ENCODE measurements around the gene NR6A1.

Gene NR6A1

DNA sequence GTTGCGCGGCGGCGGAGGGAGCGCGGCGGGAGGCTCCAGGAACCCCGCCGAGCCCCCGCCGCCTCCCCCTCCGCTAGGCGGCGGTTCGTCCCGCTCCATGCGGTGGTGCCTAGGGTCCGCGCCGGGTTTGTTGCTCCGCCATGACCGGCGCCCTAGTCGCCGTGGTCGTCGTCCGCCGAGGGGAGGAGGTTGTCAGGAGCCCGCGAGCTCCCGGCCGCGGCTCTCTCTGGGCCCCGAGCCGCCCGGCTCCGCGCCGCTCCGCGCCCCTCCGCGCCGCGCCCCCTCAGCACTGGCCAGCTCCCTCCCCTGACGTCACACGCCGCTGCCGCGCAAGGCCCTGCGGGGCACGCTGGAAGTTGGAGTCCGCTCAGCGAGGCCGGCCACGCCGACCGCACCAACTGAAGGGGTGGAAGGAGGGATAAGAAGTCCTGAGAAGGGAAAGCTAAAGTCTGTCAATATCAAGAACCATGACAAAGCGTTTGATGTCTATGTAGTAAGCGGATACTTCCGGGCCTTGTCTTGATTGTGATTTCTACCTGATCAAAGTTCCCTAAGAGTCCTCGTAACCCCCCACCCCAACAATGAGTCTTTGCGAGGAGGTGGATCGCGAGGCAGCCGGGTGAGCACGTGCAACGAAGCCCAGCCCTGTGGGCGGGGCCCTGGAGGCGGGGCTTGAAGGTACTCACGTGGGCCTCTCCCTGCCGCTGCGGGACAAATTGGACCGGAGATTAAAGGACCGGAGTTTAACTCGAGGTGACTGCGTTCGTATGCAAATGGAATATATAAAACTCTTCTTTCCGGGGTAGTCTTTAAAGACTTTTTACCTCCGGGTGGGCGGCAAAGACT lies at the start of gene NR6A1:
TSS of gene NR6A1 (minus strand) at position 291 of the 846 bp plus-strand sequence.
- peak; percentile 98 for DNase-seq

DNA sequence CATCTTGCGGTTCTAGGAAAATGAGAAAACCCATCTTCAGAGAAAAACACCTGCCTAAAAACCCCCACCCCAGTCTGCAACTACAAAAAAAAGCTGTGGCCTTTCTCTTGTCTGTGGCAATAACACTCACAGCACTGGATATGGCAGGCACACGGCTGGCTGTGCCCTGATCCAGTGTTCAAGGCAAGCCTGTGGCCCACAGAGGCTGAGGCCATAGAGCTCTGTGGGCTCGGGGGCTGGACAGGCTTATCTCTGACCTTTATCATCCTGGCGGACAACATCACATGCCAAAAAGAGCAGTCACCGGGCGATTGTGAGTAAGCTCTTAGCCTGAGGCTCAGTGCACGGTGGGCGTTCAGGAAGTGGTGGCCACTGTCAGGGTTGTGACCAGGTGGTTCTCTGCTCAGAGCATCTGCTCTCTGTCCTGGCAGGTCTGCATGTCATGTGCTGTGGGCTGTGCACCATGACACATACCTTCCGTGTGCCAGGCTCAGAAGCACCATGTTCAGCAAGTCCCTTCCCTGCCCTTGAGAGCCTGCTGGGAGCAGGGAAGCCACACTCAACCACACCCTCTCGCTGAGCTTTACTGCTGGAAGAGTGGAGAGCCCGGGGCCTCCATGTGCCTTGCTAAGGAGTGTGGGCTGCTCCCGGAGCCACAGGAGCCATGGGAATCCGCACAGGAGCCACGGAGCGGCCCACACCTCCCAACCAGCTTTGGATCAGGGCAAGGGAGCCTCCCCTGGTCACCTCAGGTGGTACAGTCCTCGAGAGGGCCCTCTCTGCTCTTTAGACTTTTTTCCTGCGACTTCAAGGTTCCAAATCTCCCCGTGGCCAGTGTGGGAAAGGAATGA lies 47.5 kb upstream of the NR6A1 start:
- no peak for DNase-seq

DNA sequence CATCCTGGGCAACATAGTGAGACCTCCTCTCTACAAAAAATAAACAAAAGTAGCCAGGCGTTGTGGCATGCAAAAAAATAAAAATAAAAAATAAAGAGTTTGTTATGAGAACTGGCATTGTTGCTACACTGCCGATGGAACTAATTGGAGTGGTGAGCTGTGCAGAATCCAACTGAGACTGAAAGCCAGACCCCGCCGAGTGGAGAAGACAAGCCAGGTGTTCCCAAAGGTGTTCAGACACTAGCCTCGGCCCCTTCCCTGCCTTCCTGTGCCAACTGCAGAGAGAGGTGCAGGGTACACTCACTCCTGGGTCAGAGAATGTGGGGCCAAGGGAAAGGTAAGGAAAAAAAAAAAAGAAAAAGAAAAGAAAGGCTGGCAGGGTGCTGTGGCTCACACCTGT lies 44.5 kb upstream of the NR6A1 start:
- DNase-seq = no peak

DNA sequence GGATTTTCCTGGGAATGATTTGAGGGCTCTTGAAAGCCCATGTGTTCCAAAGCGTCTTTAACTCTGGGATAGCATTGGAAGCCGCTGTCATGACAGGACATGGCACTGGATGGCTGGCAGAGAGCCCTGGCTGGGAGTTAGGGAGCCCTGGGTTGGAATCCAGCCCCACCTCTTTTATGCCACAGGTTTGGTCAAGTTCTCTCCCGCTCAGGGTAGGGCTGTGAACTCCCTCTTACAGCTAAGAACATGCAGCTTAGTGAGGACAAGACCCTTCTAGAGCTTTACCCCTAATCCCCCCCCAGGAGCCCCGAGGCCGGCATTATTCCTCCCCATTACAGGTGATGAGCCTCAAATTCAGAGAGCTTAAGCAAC lies 43.0 kb upstream of the NR6A1 start:
- no peak for DNase-seq

DNA sequence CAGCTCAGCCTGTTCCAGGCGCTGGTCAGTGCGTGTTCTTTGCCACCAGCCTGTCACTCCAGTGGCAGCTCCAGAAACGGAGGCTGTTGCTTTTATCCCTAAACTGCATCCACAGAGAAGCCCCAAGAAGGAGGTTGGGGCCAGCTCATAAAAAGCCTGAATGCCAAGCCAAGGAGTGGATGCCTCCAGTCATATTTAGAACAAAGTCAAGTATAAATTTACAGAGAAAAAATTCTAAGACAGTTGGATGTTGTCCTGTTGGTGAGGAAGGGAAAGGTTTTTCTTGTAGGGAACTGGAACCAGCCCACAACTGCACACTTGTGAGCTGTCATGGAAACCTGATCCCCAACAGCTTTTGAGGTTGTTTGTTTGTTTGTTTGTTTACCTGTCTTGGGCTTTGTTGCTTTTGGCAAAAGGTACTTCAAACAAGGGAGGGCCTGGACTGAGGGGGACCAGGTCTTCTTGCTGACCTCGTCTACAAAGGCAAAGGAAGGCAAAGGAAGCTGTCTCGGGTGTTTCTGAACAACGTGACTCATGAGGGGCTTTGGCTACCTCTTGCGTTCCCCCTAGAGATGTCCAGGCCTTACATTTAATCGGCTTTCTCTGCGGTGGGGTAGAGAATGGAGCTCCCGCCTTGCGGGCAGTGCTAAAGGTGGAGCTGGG lies 42.5 kb upstream of the NR6A1 start:
- no peak for DNase-seq

DNA sequence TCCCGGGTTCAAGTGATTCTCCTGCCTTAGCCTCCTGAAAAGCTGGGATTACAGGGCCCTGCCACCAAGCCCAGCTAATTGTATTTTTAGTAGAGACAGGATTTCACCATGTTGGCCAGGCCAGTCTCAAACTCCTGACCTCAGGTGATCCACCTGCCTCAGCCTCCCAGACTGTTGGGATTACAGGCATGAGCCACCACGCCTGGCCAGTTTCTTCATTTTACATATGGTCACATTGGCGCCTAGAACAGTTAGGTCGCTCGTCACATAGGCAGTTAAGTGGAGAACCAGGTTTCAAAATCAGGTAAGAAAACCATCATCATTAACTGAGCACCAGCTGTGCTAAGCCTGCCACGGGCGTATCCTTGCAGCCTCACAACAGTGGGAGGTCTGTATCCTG lies 41.9 kb upstream of the NR6A1 start:
- DNase-seq = no peak

DNA sequence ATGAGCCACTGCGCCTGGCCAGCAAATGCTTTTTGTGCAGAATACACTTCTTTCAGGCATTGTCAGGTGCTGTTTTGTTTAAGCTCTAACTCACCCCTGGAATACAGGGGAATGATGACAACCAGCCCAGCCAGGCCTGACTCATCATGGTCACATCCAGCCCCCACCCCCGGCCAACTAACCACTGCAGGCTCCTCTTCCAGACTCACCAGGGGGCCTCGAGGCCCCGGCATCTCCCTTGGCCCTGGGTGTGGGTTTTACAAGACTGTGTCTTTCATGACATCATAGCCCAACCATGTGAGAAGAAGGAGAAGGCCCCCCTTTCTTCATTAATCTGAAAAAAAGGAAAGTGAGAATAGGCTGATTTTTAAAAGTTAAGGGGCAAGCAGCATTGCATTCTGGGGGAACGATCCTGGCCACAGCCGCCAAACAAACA lies 41.3 kb upstream of the NR6A1 start:
- DNase-seq = no peak

DNA sequence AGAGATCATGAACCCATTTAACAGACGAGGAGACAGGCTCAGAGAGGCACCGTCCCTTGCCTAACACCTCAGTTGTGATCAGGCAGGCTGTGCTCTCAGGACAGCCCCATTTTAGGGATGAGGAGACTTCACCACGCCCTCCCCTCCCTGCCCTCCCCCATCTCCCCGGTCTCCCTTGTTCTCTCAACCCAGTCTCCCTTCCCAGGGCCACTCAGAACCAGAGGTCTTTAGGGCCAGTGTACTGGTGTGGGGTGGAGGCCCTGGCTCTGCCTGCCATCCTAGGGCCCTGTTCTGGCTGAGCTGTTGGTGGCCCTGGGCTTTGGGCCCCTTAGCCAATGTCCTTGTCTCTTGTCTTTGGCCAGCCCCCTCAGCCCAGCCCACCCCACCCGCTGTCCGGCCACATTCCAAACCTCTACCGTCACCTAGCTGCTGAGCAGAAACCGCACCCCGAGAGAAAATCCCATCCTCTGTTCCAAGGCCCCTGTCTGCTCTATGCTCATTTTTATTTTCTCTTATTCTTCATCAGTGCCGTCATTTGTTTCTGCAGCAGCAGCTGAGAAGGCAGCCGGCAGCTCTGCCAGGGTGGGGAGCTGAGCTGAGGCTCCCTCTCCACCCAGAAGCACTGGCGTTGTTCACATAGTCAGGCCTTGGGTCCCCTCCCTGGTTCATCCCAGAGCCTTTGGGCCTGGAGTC lies 39.7 kb upstream of the NR6A1 start:
- DNase-seq = no peak

DNA sequence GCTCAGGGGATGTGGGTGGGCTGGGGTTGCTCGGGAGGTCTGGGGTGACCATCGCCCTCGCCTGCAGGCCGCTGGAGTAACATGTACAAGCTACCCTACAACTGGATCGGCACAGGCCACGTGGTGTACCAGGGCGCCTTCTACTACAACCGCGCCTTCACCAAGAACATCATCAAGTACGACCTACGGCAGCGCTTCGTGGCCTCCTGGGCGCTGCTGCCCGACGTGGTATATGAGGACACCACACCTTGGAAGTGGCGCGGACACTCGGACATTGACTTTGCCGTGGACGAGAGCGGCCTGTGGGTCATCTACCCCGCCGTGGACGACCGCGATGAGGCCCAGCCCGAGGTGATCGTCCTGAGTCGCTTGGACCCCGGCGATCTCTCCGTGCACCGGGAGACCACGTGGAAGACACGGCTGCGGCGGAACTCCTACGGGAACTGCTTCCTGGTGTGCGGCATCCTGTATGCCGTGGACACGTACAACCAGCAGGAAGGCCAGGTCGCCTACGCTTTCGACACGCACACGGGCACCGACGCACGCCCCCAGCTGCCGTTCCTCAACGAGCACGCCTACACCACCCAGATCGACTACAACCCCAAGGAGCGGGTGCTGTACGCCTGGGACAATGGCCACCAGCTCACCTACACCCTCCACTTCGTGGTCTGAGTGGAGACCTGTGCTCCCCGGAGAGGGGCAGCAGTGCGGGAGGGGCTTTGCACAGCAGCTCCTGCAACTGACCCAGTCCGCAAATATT lies 38.8 kb upstream of the NR6A1 start:
- DNase-seq = no peak

DNA sequence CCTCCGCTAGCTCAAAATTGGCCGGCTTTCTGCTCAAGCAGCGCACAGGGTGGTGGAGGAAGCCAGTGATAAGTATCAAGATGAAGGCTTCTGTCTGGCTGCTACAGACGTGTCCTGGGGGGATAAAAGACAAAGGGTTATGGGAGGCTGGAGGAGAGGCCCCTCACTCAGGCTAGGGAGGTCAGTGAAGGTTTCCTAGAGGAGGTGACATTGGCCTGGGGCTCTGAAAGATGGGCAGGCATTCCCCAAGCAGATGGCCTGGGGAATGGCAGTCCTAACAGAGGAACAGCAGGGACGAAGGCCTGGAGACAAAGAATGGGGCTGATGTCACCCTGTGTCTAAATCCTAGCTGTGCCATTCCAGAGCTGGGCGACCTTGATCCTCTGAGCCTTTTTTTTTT lies 38.1 kb upstream of the NR6A1 start:
- DNase-seq = no peak

DNA sequence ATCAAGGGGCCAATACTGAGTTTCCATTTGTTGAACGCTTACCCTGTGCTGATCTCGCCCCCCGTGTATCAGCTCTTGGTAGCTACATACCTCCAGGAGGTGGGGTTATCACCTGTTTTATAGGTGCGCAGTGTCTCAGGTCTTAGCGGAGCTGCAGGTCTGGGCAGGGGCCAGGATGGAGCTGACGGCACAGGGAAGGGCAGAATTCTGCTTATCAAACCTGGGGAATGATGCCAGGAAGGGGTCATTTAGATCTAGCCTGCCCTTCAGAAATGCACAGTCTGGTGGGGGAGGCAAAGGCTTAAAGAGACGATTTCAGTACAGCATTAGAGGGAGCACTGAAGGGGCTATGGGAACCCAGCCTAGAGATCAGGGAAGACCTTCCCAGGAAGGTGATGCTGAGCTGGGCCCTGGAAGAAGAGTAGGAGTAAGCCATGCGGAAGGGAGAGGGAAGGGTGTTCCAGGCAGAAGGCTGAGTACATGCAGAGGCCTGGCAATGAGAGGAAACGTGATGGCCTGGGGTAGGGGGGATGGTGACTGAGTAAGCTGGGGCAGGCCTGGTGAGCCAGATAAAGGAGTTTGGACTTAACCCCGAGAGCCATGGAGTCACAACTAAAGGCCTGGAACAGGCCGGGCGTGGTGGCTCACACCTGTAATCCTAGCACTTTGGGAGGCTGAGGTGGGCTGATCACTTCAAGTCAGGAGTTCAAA lies 37.3 kb upstream of the NR6A1 start:
- DNase-seq = no peak

DNA sequence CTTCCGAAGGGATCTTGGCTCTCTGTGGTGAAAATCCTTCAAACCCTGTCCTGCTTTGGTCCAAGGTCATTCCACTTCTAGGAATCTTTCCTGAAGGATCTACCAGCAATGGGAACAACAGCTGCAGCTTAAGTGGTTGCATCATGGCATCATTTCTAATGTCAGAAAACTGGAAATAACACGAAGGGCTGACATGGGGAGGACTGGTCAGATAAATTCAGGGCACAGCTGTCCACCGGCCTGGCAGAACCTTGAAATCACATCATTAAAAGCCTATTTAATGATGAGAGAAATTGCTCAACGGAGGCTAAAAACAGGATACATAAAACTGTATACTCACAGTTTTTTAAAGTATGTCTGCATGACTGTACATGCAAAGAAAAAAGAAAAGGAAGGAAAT lies 34.1 kb upstream of the NR6A1 start:
- no peak for DNase-seq

DNA sequence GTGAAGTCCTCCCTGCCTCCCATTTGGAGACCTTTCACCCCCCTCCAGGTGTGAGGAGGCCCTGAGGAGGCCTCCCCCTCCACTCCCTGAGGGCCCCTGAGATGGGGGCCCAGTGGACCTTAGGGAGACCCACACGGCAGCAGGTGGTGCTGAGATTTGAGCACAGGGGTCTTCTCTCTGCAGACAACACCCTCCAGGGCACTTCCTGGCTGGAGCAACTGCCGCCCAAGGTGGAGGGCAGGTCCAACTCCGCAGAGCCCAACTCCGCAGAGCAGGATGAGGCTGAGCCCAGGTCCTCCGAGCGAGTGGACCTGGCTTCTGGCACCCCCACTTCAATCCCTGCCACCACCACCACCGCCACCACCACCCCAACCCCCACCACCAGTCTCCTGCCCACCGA lies 32.8 kb upstream of the NR6A1 start:
- no peak for DNase-seq

DNA sequence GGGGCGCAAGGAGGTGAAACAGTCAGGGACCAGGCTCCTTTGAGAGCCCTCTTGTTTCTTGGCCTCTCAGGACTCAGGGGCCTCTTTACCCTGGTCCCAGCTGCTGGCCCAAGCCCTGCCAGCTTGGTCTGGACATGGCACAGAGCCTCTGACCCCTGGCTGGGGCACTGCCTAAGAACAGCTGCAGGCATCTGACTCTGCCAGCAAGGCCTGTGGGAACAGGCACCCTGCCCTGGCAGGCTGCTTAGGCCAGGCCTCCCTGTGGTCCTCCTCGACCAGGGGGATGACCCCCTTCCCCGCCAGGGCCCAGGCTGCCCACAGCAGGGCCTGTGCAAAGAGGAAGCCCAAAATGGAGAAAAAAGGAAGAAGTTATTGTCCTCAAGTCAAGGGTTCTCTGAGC lies 31.3 kb upstream of the NR6A1 start:
- DNase-seq = no peak

DNA sequence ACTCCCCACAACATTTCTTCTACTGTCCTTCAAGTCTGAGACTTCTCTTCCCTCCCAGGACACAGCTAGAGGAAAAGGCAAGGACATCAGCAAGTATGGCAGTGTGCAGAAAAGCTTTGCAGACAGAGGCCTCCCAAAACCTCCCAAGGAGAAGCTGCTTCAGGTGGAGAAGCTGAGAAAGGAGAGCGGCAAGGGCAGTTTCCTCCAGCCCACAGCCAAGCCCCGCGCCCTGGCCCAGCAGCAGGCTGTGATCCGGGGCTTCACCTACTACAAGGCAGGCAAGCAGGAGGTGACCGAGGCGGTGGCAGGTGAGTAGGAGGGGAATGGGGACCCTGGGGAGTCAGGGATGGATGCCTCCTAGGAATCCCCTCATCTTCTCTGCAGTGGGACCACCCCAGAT lies 30.2 kb upstream of the NR6A1 start:
- DNase-seq = no peak

DNA sequence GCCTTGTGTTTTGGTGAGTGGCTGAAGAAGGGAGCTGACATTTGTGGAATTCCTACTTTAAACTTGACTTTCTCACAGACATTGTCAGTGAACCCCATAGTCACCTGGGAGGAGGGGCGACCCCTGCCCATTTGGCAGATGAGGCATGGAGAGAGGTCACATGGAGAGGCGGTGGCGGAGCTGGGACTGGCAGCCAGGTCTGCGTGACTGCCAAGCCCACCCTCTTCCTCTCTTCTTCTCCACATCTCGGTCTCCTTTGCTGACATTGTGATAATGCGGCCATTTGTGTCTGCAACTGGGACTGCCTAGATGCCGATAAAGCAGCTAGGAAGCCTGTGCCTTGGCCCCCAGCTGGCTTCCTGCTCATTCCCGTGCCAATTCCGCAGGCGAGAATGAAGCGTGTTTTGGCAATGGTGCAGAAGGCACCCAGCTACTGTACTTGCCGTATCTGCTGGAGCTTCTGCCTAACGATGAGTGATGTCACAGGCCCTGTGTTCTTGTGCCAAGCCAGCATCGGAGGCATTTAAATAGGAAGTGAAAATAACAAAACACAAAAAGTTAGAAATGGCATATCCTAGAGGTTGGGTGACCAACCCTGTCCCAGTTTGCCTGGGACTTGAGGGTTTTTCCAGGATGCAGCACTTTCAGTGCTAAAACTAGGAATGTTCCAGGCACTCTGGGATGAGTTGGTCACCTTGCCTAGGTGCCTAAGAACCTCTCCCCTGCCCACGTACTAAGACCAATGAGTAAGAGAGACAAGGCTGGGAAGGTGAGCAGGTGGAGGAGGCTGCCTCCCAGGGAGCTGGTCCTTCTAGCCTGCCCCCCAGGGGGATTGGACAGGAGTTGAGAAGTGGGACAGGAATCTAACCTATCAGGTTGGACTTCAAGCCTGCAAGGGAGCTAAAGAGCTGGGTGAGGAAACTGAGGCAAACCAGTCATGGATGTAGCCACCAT lies 29.5 kb upstream of the NR6A1 start:
- DNase-seq = no peak

DNA sequence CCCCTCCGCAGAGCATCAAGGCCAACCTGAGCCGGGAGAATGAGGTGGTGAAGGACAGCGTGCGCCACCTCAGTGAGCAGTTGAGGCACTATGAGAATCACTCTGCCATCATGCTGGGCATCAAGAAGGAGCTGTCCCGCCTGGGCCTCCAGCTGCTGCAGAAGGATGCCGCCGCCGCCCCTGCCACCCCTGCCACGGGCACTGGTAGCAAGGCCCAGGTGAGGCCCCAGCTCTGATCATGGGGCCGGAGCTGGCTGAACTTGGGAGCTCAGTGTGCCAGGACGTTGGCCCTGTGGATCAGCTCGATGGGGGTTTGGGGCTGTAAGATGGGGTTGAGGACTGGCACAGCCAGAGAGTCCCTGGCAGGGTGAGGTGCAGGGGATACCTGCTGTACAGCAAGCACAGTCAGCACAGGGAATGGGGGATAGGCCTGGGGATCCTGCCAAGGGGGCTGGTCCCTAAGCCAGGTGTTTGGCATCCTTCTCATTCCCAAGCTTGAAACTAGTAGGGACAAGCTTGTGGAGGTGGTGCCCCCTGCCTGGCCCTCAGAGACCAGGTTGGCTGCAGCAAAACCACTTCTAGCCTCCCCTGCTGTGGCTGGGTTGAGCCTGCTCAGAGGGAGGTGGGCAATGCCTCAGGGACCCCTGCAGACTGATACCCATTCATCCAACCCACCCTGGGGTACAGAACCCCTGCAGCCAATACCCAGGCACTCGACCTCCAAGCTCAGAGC lies 28.3 kb upstream of the NR6A1 start:
- no peak for DNase-seq

DNA sequence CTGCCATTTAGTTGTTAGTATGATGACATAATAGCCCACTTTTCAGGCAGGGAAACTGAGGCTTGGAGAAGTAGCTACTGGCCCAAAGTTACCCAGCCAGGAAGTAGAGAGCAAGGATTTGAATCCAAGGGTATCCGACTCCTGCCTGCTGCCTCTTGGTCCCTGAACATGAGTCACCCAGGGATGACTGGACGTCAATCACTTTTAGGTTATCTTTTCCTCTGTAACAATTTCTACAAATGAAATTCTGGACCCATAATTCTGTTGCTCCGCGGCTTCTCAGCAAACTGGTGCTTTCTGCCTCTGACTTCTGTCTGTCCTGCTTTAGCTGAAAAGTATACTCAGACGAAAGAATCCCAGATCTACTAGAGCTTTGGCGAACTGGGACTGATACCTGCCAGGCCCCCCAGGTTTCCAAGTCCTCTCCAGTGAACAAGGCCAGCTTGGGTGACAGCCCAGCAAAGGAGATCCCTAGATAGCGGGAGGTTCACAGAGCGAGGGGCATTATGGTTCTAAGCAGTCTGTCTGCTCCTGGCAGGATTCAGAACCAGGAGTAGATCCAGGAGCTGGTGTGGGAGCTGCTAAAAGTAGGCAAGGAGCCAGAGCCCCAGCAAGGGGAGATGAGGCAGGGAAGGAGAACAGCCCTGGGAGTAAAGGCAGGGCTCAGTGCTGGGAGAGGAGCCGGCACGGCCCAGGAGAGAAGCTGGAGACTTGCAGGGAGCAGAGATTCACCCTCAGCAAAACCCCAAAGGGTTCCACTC lies 26.4 kb upstream of the NR6A1 start:
- DNase-seq = no peak

DNA sequence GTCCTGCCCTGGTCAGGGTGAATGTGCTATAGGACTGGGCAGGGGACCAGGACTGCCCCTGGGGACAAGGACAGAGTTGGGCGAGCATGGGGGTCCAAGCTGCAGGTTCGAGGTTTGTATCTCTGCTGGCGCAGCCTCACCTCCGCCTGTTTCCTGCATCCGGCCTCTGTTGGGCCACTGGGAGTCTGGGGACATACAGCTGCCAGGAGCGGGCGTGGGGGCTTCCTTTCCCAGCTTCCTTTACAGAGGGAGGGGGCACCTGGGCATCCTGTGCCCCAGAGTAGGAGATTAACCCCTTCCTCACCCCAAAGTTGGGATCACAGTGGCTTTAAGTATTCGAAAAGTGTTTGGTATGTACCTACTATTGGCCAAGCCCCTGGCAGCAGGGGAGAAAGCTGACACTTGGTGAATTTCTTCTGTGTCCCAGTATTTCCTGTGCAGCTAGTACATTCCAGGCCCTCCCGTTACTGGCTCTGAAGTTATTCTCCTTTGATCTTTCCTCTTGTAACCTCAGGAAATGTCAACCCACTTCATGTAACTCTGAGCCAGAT lies 24.8 kb upstream of the NR6A1 start:
- no peak for DNase-seq
